HK-2 (cell line): ENCODE results near the gene RFC4.
A peak's percentile ranks its signal among the peaks of the same experiment; 100 is the strongest.
"Not testable (repeated sequence)": the region's sequence is repeated elsewhere in the genome, so short reads cannot be mapped to it uniquely, and the experiment has no call there.

ENCODE experiments used
- DNase-seq: peaks from one replicate; pipeline ENCODE4 v3.0.0-alpha.2; 2018; ENCODE audit not compliant: unreplicated experiment

RFC4 gene

GRCh38 chr3:186824430-186825139 lies 18.3 kb upstream of the RFC4 start:
- no peak for DNase-seq

DNA sequence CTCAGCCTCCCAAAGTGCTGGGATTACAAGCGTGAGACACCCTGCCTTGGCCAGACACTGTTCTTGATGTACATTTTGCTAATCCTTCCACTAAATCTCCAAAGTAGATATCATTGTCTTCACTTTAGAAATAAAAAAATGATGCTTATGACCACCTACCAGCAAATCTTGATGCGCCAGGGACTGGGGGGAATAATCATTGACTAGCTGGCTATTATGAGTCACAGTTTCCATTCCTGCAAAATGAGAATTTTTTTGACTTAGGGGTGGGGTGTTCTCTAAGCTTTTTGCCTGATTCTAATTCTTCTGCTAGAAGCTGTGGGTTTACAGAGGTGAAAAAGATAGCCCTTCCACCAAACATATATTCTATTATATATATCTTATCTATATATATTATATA lies 17.1 kb upstream of the RFC4 start:
- DNase-seq, result no peak

GRCh38 chr3:186822388-186822759 lies 16.1 kb upstream of the RFC4 start:
- DNase-seq, result not testable (repeated sequence)

- DNase-seq, result no peak
Observed at GRCh38 chr3:186821429-186822387, 15.4 kb upstream of the RFC4 start.

GRCh38 chr3:186818956-186819355 lies 12.7 kb upstream of the RFC4 start:
- no peak for DNase-seq

- no peak for DNase-seq
Observed at GRCh38 chr3:186818516-186818915, 12.2 kb upstream of the RFC4 start.

GRCh38 chr3:186815435-186815834 lies 9.2 kb upstream of the RFC4 start:
- DNase-seq, result no peak

- no peak for DNase-seq
Observed at GRCh38 chr3:186814100-186814499, 7.8 kb upstream of the RFC4 start.

- DNase-seq, result not testable (repeated sequence)
Observed at GRCh38 chr3:186811313-186811712, 5.0 kb upstream of the RFC4 start.

GRCh38 chr3:186810336-186810996 lies 4.2 kb upstream of the RFC4 start:
- no peak for DNase-seq

DNA sequence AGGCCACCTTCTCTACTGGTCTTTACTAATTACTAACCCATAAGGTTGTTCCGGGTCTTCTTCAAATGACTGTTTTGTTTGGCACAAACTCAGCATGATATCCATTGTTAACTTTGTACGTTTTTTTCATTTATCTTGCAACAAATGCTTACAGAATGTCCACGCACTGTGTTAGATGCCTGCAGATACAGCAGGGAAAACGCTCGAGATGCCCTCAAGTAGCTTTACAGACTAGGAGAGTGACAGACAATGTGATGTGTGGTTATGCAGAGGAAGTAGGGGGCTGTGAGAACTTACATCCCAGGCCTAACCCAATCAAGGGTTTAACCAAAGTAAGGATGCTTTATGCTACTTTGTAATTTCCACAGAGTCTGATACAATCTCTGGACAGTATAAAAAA lies 949 bp upstream of the RFC4 start:
- DNase-seq, result no peak

GRCh38 chr3:186803447-186803846 lies 2.8 kb downstream of the RFC4 start:
- DNase-seq, result not testable (repeated sequence)

- DNase-seq, result no peak
Observed at GRCh38 chr3:186802701-186803100, 3.6 kb downstream of the RFC4 start.

GRCh38 chr3:186800285-186800684 lies 6.0 kb downstream of the RFC4 start:
- no peak for DNase-seq

- DNase-seq, result no peak
Observed at GRCh38 chr3:186798239-186798874, 7.9 kb downstream of the RFC4 start.

DNA sequence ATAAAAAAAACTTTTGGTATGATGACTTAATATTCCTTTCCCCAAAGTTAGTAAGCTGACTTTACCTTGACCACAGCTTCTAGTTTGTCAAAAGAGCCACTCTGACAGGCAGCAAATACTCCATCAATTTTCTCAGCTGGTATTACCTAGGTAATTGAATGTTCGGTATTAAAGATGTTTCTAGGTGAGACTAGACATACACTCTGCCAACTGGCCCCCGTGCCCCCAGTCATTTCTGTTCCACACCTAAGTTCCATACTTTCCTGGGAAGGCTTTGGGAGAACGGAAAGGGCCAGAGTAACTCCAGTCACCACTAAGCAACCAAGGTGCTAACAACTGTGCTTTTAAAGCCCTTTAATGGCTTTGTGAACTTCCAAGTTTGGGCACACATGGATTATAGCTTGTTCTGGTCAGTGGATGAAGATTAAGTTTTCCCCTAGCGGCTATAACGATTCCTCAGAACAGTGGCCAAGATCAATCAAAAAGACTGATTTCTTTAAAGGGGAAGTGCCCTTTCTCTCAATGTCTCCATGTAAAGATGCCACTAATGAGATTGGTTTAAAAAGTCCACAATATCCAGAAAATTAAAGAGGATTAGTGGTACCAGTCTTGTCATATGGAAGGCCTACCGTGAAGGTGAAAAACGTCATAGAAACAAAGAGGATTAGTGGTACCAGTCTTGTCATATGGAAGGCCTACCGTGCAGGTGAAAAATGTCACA lies 15.9 kb downstream of the RFC4 start:
- peak; percentile 49 for DNase-seq

DNA sequence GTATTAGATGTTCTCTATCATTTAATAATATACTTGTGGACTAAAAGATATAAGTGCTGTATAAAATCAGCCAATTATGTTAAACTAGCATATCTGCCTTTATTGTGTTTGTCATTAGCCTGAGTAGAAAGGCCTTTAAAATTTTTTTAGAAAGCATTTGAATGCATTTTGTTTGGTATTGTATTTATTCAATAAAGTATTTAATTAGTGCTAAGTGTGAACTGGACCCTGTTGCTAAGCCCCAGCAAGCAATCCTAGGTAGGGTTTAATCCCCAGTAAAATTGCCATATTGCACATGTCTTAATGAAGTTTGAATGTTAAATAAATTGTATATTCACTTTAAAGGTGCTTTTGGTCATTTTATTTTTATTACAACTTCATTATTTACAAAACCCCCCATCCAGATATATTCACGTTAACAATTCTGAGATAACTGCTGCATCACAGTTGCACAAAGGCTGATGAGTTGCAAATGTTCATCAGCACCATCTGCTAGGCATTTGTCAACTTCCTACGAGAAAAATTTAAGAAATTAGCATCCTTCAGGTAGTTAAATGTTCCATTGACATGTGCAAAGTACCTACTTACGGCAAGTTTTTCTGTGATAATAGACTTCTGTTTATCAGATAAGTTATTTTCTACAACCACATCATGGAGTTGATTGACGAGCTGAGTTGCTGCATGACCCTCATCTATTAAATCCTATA lies 16.6 kb downstream of the RFC4 start:
- no peak for DNase-seq

- DNase-seq, result no peak
Observed at GRCh38 chr3:186788482-186789370, 17.6 kb downstream of the RFC4 start.

GRCh38 chr3:186787642-186788481 lies 18.4 kb downstream of the RFC4 start:
- DNase-seq, result no peak
